Measurements from ENCODE around the gene MRPL20.
"Not testable (repeated sequence)": the region's sequence is repeated elsewhere in the genome, so short reads cannot be mapped to it uniquely, and the experiment has no call there.

The MRPL20 gene

DNA sequence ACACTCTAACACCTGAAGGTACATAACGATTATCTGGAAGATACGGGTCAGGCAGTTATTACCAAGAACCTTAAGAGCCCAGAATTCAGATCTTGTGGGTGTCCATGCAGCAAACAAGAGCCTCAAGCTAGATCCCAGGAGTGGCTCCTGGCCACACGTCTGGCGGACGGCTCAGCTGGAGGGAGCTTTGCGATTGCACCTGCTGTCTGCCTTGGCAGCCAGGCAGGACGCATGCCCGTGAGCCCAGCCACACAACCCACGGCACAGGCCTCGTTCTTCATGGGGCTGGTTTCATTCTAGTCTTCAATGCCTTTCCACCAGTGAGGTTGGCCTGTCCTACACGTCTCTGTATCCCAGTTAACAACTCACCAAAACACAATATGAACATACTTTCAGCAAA, 13.7 kb downstream of the MRPL20 start:
- no peak for FAIRE-seq
- DNase-seq (ENCODE audit: extremely low spot score, insufficient read length, low read depth): no peak

DNA sequence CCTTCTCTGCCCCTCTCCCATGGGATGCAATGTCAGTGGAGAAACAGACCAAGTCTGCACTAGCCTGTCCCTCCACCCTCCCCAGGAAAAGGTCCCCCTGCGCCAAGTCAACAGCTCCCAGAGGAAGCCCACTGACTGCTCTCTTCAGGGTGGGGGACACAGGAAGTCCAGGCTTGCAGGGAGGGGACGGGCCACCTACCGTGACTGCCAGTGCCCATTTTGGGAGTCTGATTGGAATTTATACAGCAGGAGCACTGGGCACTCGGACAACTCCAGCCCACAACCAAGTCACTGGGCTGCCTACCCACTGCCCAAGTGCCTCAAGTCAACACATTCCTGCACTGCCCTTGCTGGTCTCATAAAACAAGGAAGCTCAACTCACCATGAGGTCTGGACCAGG, 14.1 kb downstream of the MRPL20 start:
- FAIRE-seq: no peak
- DNase-seq (ENCODE audit: extremely low spot score, insufficient read length, low read depth): no peak

DNA sequence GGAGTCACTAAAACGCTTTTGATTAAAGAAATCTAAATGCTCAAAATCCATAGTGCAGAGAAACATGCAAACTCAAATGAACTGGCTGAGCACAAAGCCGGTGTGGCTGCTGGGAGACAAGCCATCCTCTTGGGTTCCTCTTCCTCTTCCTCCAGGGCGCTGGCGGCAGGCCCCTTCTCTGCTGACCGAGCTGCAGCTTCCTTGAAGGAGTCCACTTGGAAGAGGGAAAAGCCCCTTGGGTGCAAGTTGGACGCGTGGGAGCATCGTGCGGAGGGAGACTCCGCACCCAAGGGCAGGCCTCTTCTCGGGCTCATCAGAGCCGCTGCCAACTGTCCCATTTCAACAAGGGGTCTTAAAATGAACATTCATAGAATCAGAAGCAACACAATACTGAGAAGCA, 15.9 kb downstream of the MRPL20 start:
- FAIRE-seq: no peak

DNA sequence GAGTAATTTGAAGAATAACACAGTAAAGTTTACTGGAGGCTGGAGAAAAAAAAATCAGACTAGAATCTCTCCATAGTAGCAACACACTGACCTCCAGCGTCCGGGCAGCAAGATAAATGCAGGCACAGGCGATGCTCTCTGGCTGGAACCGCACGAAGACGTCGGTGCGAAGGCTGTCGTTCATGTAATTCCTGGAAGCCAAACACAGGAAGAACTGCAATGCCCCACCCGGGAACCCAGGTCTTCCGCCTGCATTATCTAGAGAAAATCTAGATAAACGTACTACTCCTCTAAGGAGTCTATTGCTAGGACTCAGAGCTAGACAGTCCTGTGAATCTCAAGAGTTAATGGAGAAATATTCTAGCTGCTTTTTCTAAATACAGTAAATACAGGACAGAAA, 16.4 kb downstream of the MRPL20 start:
- no peak for FAIRE-seq

More for the DNA sequence above, 15.9 kb downstream of the MRPL20 start:
- no peak for DNase-seq (ENCODE audit: extremely low spot score, insufficient read length, low read depth)

DNA sequence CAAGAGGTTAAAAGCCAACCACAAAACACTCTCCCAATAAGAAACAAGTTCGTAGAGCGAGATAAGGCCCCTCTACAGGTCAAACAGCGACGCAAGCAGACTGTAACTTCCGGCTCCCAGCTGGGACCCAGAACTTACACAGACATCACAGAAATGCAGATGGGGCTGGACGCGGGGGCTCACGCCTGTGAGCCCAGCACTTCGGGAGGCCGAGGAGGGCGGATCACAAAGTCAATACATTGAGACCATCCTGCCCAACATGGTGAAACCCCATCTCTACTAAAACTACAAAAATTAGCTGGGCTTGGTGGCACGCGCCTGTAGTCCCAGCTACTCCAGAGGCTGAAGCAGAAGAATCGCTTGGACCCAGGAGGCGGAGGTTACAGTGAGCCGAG, 19.0 kb downstream of the MRPL20 start:
- no peak for FAIRE-seq
- DNase-seq (ENCODE audit: extremely low spot score, insufficient read length, low read depth): no peak

More for the DNA sequence above, 16.4 kb downstream of the MRPL20 start:
- no peak for DNase-seq (ENCODE audit: extremely low spot score, insufficient read length, low read depth)

DNA sequence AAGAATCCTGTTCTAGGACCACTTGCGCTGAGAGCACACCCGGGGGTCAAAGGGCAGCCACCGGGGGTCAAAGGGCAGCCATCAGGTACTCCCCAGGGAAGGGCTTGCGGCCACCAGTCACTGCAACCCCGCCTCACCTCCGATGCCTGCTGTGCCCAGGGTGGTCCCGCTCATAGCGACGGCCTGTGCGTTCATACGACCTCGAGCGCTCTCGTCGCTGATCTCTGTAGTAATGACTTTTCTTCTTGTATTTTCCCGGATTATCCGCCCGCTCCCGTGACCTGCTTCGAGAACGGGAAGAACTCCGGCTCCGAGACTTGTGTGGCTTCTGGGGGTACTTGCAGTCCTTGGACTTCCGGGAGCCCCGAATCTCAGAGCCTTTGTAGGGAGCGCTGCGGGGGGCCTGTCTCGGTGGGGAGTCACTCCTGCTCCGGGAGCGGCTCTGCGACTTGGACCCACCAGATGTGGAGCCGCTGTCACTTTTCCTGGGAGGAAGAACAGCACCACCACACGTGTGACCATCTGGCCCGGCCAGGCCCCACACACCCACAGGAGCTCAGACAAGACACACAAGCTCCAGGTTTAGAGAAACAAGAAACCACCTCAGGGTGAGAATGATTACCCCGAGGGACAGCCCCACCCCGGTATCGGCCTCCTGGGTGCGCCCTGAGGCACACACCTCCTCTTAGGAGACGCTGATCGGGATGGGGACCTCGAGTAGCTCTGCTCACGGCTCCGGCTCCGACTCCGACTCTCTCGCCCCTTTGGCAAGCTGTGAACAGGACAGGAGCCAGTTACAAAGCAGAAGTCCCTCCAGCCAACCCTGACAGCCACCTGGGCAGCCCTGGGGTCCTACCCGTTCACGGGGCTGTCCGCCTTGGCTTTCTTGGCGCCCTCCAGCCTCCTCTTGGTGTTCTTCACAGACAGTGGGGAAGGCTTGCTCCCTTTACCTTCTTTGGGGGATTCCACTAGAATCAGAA, 19.7 kb downstream of the MRPL20 start:
- FAIRE-seq: no peak
- DNase-seq (ENCODE audit: extremely low spot score, insufficient read length, low read depth): no peak

DNA sequence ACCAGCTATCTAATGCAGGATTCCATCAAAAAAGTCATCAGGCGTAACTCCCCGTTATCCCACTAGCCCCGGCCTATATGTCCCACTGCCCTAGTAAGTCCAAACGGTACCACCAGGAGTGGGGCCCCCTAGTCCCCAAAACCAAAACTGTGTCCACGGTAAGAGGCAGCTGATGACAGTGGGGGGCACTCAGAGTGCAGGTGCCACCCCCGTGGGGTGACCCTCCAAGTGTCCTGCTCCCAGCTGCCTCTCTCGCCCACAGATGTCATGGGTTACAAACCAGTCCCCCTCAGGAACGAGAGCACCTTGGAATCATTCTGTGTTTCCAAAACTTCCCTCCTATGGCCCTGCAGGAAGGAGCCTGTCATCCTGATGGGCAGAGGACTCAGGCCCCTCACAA, 21.2 kb downstream of the MRPL20 start:
- FAIRE-seq (no peak), DNase-seq (ENCODE audit: extremely low spot score, insufficient read length, low read depth) (no peak)

DNA sequence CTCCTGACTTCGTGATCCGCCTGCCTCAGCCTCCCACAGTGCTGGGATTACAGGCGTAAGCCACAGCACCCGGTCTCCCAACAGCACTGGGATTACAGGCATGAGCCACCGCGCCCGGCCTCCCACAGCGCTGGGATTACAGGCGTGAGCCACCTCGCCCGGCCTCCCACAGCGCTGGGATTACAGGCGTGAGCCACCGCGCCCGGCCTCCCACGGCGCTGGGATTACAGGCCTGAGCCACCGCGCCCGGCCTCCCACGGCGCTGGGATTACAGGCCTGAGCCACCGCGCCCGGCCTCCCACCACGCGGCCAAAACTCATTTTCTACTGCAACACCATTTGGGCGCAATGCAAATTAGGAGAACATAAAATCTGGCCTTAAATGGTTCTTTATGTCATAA, 21.8 kb downstream of the MRPL20 start:
- not testable (repeated sequence) for DNase-seq (ENCODE audit: extremely low spot score, insufficient read length, low read depth); FAIRE-seq

DNA sequence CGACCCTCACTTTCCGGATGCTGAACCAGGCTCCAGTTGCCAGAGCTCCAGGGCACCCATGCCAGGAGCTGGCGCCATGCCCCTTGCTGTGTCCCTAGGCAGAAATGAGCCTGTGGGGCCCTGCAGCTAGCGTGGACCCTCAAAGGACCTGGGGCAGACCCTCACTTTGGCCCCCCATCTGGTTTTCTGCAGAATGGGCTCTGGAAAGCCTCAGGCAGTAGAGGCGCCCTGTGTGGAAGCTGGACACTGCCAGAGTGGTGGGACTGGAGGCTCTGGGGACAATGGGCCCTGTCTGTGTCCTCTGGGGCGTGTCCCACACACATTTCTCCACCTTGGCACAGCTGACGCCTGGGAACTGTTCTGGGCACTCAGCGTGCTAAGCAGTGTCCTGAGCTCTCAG, 25.8 kb downstream of the MRPL20 start:
- DNase-seq (ENCODE audit: extremely low spot score, insufficient read length, low read depth): no peak

DNA sequence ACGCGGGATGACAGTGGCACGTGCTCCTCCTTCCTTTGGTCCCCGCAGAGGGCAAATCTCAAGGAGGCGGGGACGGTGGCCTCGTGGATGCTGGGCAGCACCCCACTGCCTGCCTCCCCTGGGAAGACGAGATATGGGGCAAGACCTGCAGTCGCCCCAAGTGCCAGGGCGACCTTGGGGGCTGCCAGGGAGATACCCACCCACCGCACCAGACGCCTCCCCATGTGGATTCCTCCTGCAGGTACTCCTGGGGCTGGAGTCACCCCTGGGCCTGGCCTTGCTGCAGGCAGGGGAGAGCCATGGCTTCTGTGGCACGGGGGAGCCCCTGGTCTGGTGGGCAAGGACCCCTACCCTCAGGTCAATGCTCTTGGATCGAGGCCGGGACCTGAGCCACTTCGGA, 26.2 kb downstream of the MRPL20 start:
- FAIRE-seq: no peak
- no peak for DNase-seq (ENCODE audit: extremely low spot score, insufficient read length, low read depth)

More for the DNA sequence above, 25.8 kb downstream of the MRPL20 start:
- FAIRE-seq: no peak

DNA sequence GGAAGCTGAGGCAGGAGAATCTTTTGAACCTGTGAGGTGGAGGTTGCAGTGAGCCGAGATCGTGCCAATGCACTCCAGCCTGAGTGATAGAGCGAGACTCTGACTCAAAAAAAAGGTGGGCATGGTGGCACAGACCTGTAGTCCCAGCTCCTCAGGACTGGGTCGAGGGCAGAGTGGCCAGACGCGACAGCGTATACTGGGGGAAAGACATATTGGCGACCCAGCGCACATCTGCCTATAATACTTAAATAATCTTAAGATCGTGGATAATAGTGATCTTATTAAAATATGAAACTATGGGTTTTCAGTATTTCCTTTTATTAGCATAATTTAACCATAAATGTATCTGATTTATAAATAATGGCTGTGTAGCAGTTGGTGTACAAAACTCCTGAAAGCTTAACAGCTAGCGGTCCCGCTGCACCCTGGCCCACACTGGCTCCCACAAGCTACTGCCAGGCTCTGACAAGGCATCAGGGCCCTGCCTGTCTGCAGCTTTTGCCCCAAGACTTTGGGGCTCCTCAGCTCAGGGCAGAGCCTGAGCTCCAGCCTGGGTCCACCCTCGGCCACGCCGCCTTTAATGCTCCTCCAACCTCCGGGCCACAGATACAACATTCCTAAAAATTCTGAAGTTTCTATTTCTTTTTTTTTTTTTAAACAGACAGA, 29.4 kb downstream of the MRPL20 start:
- DNase-seq (ENCODE audit: extremely low spot score, insufficient read length, low read depth) (no peak), FAIRE-seq (no peak)

DNA sequence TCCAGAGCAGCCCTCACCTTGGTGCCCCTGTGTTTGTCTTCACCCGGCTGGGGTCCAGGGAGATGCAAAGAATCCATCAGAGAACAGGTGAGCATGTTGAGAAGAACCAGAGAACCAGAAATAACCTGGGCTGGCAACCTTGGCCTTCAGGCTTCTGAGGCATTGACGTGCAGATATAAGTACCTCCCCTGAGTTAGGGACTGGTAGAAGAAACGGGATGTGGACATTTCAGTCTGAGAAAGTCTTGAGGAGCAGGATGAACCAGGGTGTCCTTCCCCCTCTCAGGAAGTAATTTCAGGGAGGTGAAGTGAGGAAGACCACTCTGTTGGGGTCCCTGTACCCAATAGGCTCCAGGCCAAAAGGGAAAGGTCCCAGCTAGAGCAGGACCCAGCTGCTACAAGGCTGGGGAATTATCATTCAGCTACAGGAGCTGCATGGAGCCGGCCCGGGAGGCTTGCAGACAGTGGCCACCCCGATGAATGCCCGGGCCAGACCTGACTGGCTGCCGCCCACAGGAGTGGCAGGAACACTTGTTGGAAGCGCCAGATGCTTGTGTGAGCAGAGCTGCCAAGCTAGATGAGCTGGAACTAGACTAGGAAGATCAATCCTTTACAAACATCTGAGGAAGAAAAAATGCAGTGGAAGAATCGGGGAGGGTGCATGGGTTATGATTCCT, 30.4 kb downstream of the MRPL20 start:
- DNase-seq (ENCODE audit: extremely low spot score, insufficient read length, low read depth) (no peak), FAIRE-seq (no peak)

DNA sequence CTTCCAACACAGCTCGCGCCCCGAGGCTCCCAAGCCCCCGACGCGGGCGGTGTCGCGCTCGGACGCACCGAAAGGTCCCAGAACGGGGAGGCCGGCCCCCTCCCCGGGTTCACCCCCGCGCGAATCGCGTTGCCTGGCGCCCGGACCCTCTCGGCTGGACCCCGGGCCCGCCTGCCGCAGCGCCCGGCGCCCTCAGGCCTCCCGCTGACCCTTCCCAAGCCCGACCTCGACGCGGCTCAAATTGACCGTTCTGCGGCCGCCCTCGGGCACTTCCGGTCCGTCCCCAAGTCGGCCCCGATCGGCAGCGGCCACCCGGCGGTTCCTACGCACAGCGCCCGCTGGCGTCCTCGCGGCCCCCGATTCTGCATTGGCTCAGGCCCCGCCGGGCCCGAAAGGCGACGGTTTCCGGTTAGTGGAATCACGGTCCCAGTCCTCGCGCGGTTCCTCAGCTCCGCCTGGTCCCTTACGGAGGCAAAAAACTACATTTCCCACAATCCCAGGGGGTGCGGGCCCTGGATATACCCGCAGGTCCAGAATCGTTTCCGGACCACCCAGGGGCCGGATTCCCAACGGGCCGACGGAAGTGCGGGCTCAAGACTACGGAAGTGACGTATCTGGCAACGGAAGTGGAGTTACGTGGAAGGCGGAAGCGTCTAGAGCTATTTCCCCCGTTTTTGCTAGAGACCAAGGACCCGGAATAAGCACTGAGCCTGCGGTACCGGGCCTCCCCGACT, 32.0 kb downstream of the MRPL20 start, which contains the start of gene AURKAIP1:
Gene AURKAIP1 (minus strand): TSS at position 279 of the 734 bp plus-strand sequence. CDS start 451 bp downstream, outside the sequence.
- DNase-seq (ENCODE audit: extremely low spot score, insufficient read length, low read depth) (peak; percentile 97), FAIRE-seq (peak; percentile 100)

DNA sequence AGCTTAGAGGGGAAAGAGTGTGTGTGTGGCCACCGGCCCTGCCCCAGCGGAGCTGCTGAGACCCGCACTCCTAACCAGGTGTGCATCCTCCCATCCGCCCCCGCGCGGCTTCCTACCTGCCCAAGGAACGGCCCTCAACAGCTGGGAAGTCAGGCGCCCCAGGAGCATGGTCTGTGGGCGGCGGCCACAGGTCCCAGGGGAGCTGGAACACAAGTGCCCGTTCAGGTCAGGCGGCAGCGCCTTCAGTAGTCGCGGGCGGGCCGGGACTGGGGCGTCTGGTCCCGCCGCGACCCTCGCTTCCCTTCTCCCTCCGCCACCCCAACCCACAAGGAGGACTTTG, 32.5 kb downstream of the MRPL20 start:
- FAIRE-seq (no peak), DNase-seq (ENCODE audit: extremely low spot score, insufficient read length, low read depth) (no peak)

DNA sequence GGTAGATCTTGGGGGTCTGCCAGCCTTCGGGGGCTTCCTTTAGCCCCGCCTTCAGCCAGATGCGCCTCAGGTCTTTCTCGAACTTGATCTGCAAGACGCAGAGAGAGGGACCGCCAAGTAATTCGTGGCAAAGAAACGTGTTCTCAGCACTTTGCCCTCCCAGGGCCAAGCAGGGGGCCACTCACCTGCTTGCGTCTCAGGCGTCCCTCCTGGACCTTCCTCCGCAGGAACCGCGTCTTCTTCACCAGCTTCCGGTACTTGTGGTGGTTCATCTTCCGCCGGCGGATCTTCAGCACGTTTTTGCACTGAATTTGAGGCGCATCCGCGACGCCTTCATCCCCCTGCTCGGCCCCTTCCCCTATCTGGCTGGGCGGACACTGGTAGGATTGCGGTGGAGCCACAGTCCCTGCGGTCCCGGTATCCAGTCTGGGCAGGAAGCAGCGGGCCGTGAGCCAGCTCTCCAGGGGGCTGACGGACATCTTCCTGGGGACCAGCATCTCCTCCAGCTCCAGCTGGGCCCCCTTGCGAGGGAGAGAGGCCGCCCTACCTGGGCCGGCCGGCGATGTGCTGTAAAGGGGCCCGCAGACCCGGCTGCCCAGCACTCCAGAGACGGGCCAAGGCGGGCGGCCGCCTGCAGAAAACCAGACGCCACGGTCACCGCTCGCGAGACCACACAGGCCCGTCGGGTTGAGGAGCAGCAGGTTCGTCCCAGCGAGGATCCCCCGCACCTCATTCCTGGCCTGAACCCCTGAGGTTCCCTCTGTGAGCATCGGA, 33.1 kb downstream of the MRPL20 start:
- FAIRE-seq (no peak), DNase-seq (ENCODE audit: extremely low spot score, insufficient read length, low read depth) (no peak)

DNA sequence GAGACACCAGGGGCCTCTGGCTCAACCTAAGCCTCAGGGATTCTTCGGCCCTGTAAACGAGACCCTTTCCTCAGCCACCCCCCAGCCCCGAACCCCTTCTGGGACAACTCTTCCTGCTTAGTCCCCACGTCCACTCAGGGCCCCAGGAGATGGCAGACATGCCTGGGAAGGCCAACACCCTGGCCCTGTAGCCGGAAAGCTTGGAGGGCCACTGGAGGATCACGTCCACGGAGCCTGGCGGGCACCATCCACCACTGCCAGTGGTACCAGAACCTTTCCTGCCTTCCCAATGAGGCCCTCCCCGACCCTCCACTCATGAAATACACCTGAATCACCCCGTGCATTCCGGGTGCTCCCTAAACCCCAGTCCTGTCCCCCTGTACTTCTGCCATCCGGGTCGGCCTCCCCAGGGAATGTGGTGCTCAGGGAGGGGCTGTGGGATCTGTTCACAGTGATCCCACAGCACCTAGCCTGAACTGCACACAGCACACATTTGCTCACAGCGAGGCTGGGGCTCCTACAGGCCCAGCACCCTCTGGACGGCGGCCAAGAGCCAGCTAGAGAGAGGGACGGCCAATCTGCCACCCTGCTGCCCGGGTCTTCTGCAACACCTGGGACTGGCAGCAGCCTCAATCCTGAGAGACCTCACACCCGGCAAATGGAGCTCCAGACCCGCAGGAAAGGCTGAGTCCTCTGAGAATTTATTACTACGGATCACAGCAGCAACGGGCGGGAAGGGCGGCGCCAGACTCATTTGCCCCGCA, 33.9 kb downstream of the MRPL20 start:
- DNase-seq (ENCODE audit: extremely low spot score, insufficient read length, low read depth): no peak
- no peak for FAIRE-seq

DNA sequence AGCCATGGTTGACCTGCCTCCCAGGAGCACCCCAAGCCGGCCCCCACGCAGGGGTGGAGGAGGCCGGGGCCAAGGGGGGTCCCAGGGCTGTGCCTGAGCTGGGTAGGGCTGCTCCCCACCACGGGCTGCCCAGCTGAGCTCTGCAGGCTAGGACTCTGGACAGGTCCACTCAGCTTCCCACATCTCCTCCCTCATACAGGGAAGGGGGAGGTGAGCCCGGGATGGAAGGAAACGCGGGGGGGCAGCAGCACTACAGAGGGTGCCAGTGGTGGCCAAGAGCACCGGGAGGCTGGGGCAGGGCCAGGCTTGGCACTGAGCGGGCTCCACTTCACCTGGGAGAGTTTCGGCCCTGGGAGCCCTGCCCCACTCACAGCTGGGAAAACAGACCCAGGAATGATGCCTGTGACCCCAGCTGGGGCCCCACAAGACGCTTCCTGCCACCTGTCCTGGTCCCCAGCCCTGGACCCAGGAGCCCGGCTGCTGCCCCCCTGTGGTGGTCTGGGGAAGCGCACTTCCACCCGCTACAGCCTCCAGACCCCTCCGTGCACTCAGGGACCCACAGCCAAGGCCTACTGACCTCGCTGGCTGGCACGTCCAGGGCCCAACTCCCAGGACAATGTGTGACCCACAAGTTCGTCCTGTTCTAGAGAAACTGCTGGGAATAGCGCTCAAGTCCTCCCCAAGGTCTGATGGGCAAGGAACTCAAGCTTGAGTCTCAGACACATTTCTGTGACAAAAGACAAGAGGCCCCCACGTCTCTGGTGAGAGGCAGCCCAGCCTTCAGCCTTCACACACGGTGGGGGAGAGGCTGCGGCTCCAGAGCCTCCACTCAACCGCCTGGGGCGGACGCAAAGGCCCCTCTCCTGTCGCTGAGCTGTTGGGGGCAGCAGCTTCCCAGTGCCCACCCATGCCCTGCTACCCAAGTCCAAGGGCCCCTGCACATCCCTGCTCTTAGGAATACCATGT, 35.1 kb downstream of the MRPL20 start:
- peak; percentile 68 for DNase-seq (ENCODE audit: extremely low spot score, insufficient read length, low read depth)
- FAIRE-seq: peak; percentile 9

Data from GM18507 (cell line).